Breast epithelium (tissue), 3 donors: ENCODE measurements around the gene CLNK.

Experiments
- POLR2A ChIP-seq: fragments of 450-650 bp; IDR thresholded peaks from one replicate; pipeline ENCODE4 v1.6.1; 2016; ENCODE audit warnings: antibody characterized with exemption, mild to moderate bottlenecking, moderate library complexity
- POLR2AphosphoS5 ChIP-seq, 3 donors: sonication (generic); formaldehyde crosslinking; IDR thresholded peaks; one replicate each; pipeline ENCODE4 v1.6.1; 2017; ENCODE audit warnings: antibody characterized with exemption in 3 of 3
- TF ChIP-seq, protein P1 (sequence below), 3 donors: fragments of 450-650 bp; IDR thresholded peaks; one replicate each; pipeline ENCODE4 v1.5.1; 2016 to 2017; ENCODE audit warnings: antibody characterized with exemption in 3 of 3, mild to moderate bottlenecking in 3 of 3, moderate library complexity in 3 of 3

DNA sequence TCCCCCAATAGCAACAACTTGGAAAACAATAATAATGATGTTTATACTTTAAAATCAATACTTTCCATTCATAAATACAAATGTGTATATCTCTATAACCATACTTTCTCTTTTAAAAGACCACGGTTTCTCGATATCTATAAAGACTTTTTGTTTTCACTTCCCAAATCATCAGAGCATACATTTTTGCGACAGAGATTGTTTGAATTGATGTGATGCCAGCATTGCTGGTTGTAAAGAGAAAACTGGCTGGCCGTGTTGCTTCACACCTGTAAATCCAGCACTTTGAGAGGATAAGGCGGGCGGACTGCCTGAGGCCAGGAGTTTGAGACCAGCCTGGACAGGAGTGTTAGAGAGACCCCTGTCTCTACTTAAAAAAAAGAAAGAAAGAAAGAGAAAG is 149.7 kb downstream of the CLNK start:
- TF ChIP-seq POLR2A (no peak), POLR2AphosphoS5 (IDR thresholded peaks at IDR 0.05) (no peak)
- TF ChIP-seq, protein P1, sequence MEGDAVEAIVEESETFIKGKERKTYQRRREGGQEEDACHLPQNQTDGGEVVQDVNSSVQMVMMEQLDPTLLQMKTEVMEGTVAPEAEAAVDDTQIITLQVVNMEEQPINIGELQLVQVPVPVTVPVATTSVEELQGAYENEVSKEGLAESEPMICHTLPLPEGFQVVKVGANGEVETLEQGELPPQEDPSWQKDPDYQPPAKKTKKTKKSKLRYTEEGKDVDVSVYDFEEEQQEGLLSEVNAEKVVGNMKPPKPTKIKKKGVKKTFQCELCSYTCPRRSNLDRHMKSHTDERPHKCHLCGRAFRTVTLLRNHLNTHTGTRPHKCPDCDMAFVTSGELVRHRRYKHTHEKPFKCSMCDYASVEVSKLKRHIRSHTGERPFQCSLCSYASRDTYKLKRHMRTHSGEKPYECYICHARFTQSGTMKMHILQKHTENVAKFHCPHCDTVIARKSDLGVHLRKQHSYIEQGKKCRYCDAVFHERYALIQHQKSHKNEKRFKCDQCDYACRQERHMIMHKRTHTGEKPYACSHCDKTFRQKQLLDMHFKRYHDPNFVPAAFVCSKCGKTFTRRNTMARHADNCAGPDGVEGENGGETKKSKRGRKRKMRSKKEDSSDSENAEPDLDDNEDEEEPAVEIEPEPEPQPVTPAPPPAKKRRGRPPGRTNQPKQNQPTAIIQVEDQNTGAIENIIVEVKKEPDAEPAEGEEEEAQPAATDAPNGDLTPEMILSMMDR (IDR thresholded peaks at IDR 0.05): no peak
